Activated T-cell treated with anti-CD3 and anti-CD28 coated beads for 4 hours (primary cell): ENCODE measurements around the gene EPHB6.
A peak's percentile ranks its signal among the peaks of the same experiment; 100 is the strongest.

ENCODE experiments used
- DNase-seq: peaks from one replicate; pipeline ENCODE4 v3.0.0-alpha.2; 2020

Gene EPHB6, protein sequence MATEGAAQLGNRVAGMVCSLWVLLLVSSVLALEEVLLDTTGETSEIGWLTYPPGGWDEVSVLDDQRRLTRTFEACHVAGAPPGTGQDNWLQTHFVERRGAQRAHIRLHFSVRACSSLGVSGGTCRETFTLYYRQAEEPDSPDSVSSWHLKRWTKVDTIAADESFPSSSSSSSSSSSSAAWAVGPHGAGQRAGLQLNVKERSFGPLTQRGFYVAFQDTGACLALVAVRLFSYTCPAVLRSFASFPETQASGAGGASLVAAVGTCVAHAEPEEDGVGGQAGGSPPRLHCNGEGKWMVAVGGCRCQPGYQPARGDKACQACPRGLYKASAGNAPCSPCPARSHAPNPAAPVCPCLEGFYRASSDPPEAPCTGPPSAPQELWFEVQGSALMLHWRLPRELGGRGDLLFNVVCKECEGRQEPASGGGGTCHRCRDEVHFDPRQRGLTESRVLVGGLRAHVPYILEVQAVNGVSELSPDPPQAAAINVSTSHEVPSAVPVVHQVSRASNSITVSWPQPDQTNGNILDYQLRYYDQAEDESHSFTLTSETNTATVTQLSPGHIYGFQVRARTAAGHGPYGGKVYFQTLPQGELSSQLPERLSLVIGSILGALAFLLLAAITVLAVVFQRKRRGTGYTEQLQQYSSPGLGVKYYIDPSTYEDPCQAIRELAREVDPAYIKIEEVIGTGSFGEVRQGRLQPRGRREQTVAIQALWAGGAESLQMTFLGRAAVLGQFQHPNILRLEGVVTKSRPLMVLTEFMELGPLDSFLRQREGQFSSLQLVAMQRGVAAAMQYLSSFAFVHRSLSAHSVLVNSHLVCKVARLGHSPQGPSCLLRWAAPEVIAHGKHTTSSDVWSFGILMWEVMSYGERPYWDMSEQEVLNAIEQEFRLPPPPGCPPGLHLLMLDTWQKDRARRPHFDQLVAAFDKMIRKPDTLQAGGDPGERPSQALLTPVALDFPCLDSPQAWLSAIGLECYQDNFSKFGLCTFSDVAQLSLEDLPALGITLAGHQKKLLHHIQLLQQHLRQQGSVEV

DNA sequence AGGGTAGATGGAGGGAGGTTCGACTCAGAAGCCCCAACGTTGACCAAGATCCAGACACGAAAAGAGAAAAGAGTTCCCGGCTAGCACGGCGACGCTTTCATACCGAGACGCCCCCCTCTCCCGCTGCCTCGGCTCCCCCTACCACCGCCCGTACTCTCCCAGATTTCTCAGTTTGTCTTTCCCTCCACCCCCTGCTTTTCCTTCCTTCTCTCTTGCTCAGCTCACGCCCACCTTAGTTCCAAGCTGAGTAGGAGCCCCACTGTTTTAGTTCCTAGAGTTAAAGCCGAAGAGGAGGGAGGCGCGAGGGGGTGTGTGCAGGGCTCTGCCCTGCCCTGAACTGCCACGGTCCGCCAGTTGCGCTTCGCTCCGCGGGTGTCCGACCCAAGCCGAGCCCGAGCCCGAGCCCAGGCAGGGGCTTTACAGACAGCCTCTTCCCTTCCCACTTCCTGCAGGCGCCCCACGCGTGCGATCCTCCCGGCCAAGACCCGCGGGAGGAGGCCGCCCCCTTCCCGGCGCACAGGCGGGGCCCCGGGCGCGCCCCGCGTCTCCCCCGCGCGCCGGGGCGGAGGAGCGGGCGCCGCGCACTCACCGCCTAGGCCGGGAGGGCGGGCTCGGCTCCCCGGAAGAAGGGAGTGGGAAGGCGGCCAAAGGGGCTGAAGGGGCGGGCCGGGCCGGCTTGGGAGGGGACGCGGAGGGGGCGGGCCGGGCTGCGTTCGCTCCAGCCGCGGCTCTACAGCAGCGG, at the start of gene EPHB6:
EPHB6 (plus strand) TSS at position 705 of the 742 bp plus-strand sequence. CDS start 8,152 bp downstream, outside the sequence.
- DNase-seq = peak; percentile 28

DNA sequence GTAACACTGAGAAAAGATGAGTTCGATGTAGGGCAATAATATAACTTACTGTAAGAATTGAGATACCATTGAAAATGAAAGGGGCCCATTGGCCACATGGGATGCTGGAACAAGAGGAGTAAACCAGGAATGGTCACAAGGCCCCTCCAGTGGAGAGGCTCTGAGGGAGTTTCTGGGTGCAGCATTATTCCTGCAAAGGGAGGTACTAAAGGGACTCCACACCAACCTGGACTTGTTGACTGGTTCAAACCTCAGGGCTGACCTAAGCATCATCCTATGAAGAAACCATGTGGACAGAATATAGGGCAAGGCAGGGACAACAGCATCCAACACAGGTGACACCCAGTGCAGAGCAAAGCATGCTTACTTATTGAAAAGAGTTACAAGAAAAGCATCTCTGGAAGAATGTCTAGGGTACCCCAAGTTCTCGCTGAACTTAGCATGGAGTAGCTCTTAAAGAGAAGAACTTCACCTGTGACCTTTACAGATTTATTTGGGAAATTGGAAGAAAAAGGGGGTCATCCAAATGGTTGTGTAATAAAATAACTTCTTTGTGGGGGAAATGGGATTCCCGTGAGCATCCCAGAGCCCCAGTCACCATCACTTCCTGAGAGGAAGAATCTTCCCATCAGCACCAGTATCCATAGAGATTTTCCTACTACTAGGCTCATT, 49.4 kb upstream of the EPHB6 start:
- DNase-seq = no peak

DNA sequence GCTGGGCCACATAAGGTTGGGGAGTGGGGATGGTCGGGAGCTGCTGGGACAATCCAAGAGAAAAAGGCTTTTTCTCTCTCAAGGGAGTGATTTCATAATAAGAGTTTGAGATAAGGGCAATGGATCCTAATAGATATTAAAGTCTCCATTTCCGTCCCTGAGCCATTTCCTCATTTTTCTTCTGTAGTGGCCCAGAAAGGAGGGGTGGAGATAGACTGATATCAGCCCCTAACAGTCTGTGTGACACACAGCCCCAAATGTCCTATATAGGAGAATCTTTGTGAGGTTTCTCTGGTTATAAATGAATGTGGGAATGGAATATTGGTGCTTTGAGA, 48.9 kb upstream of the EPHB6 start:
- DNase-seq = no peak

DNA sequence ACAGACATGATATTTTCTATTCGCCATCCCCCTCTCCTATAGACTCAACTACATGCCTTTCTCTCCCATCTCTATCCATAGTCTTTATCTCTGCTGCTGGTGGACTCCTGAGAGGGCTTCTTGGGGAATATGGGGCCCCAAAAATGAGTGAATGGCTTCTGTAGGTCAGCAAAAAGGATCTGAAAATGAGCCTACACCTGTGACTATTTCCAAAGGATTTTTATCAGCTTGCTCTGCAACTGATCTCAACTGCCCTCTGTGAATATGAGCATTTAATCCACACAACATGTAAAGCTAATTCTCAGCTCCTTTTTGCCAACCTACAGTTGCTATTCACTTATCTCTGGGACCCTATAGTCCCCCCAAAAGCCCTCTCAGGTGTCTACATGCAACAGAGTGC, 47.9 kb upstream of the EPHB6 start:
- no peak for DNase-seq

DNA sequence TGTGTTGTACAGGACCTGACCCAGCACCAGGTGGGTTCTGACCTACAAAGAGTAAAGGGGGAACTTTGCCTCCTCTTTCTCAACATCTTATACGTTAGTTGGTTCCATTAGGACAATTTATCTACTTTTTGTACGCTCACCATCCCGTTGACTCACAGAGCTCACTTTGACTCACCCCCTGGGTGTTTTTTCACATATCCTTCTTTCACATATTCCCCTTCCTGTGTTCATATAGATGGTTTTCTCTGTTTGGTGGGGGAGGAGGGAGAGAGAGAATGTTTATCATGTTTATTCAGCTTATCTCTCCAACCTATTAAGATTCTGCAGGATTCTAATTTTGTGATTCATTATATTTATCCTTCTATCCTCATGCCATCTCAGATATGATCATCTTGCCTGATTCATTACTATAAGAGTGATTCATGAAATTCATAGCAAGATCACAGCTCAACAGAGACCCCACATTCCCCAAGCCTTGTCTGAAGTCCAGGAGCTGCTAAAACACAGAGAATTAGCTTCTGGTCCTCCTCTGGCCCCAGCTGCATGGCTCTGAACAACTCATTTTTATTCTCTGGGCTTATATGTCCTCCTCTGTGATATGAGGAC, 46.9 kb upstream of the EPHB6 start:
- no peak for DNase-seq

DNA sequence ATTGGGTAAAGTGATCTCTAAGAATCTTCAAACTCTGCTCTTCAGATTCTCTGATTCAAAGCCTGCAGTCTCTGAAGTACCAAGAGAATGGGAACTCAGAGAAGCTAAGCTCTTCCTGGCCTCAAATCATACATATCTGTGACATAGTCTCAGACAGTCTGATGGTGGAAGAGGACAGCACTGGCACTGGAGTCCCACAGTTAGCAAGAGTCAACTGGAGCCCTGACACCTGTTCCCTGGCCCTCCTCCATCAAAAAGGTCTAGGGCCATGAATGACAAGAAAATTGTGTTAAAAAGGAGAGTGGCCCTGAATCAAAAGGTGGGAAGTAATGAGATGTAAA, 46.4 kb upstream of the EPHB6 start:
- DNase-seq = no peak

DNA sequence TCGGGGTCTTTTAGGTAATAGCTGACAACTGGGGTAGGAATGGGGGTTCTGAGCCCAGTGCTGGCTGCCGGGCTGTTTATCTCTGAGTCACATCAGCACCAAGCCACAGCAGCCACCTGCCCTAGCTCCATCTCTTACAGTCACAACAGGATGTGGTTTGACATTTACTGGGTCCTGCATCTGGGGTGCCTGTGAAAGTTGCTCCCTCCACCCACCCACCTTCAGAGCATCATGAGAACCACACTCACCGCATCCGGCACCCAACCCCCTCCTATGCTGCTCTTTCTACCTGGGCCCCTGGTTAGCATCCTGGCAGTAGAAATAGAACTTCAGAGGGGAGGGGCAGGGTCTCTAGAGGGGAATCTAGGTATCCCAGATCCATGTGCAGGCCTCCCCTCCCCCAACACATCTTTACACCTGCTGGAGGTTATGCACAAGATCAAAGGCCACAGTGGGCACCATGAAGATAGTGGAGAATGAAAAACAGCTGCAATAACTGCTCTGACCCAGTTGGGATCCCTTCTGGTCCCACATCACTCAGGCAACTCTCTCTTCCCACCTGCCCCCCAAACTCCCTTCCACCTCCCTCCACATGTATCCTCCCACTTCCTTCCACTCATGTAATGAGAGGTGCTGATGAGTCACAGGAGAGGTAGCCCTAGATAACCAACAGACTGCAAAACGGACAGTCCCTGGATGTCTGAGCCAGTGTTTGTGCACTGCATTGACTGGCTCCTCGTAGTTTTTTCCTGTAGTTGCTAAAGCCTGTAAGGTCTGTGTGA, 45.9 kb upstream of the EPHB6 start:
- DNase-seq = peak; percentile 90

DNA sequence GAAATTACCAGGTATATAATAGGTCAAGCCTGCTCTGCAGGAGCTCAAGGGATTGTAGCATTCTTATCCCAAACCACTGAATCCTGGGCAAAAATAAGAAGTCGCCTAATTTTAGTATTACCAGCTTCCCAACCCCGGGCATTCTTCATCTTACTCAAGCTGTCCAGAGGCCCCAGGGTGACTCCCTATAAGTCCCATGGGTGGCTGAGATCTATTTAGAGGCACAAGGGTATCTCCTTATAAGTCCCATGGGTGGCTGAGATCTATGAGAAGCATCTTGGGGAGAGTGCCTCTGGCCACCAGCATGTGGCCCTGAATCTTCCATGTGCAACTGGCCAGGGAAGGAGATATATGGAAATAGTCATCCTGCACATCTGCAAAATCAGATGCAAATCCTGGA, 45.2 kb upstream of the EPHB6 start:
- DNase-seq = no peak

DNA sequence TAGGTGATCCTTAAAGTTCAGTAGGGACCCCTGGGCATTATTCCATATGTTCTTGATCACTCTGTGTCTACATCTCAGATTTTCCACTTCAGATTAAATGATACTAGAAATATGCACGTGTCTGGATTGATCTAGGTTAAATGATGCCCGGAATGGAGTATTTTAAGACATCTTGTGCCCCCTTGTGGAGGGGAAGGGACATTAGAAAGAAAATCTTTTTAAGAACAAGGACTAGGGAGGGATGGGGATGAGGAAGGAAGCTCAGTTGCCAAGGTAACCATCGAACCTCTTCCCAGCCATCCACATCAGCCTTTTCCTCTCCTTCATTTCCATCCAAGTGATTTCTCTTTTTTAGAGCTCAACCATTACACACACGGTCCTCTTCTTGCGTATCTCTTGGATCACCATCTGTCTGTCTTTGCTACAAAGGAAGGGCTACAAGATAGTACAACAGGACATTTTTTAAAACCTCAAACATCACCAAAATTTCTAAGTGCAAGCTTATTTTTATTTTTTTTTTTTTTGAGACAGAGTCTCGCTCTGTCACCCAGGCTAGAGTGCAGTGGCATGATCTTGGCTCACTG, 43.6 kb upstream of the EPHB6 start:
- DNase-seq = no peak

DNA sequence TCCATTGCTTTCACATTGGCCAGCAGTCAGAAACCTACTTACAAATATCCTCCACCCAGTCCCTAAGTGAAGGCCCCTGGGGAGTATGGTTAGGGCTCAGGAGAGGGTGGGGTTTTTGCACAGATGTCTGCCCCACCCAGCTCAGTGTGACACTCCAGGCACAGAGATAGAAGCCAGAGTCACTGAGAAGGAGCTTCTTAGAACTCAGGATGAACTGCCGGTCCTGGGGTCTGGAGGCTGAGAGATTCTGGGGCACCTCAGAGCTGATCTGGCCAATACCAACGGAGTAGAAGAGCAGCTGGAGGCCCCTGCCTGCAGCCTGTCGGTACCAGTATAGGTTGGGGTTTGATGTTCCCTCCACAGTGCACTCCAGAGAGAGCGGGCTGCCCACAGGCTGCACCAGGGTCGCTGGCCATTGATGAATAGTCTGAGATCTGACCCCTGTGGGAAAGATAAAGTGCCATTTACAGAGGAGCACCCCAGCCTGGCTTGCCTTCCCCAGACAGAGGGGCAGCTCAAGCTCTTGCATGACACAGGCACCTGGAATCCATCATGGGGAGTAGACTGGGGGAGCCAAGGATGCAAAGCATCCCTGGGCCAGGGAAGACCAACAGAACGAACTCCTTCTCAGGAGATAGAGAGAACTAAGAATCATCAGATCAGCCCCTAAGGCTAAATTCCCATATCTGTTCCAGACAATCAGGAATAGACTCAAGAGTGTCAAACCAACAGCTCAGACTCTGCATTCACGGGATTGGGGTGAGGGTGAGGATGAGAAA, 42.2 kb upstream of the EPHB6 start:
- no peak for DNase-seq

DNA sequence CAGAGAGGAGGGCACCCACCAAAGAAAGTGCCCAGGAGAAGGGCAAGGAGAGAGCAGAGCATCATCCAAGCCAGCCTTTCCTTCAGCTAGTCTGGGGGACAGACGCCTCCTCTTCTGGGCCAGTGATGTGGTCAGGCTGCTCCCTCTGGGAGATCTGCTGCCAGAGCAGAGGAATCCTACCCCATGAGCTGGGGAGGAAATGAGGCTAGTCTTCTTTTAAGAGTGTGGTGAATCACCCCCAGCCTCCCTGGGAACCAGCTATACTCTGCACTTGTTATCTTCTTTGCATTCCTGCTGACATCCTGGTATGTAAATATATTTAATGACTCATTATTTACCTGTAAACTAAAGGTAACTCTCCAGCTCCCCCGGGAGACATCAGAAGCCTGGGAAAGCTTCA, 41.6 kb upstream of the EPHB6 start:
- DNase-seq = no peak

DNA sequence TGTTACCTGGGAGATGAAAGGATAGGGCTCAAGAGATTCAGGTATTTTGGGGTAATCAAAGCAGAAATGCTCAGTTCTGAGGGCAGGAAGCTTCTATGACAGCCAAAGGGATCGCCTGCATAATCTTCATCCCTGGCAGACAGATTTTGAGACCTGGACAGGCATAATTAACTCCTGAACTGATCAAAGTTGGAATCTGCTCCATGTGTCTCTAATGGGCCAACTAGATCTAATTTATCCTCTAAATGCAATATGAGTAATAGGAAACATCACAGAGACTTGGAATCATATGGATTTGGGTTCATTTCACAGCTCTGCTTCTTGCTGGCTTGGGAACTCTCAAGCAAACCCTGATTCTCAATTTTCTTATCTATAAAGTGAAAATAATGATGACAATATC, 41.2 kb upstream of the EPHB6 start:
- no peak for DNase-seq

DNA sequence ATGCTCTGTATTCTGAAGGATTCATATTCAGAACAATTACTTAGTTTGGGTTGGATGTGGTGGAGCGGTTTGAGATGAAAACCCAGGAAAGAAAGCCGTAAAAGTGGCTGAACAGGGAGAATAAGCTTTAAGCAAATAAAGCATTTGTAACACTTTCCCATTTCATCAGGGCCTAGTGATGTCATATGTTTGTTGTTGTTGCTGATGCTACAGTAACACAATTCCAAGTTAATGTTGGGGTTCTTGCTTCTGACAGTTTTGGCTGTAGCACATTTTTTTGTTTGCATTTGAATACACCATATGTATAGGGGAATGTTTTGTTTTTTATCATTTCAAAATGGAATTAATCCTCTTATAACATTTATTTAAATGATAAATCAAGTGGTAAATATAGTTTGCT, 40.4 kb upstream of the EPHB6 start:
- DNase-seq = no peak

DNA sequence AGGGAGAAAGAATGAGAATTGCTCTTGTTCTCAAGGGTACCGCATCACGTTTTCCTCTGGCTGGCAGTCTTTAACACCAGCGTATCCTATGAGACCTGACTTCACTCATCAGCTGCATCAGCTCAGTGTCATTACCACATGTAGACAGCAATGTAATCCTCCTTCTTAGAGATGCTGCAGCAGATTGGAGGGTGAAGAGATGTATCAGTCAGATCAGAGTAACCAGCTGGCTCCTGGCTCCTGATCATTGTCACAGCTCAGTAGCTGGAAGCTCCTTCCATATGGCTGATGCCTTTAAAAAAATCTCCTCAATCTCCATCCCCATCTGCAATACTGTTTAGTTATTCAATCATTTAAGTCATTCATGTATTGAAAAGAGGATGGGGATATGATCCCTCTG, 39.7 kb upstream of the EPHB6 start:
- DNase-seq = no peak

DNA sequence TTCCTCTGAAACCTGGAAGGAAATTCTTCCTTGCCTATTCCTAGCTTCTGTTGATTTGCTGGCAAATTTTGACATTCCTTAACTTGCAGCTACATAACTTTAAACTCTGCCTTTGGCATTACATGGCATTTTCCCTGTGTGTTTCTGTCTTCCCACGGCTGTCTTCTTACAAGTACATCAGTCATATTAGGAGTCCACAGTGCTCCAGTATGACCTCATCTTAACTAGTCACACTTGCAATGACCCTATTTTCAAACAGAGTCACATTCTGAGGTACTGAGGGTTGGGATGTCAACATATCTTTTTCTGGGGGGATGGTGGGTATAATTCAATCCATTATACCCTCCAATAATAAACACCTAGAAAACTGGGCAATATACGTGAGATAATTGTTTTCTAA, 37.4 kb upstream of the EPHB6 start:
- no peak for DNase-seq

DNA sequence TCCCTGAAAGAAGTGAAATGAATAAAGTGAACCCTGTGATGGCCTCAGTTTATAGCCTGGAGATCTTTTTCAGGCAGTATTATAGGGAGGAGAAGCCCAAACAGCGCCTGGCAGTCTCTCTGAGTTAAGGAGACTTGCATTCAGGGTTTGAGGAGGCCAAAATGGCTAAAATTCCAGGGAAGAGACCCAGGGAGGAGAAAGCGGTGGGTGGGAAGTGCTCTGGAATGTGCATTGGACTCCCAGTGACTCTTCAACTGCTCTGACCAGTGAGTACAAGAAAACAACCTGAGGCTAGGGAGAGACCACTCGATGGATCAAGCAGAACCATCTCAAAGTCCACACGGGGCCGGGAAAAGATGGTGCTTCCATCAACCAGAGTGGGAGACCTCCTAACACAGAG, 35.3 kb upstream of the EPHB6 start:
- DNase-seq = no peak

DNA sequence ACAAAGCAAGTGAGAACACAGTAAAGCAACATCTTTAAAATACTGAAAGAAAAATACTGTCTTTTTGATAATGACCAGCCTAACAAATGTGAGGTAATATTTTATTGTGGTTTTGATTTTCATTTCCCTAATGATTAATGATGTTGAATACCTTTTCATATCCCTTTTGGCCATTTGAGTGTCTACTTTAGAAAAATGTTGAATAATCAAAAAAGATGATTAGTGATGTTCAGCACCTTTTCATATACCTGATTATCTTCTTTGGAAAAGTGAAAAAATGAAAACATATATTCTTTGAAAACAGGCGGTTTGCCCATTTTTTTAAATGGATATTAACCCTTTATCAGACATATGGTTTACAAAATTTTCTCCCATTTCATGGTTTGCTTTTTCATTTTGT, 32.2 kb upstream of the EPHB6 start:
- DNase-seq = no peak

DNA sequence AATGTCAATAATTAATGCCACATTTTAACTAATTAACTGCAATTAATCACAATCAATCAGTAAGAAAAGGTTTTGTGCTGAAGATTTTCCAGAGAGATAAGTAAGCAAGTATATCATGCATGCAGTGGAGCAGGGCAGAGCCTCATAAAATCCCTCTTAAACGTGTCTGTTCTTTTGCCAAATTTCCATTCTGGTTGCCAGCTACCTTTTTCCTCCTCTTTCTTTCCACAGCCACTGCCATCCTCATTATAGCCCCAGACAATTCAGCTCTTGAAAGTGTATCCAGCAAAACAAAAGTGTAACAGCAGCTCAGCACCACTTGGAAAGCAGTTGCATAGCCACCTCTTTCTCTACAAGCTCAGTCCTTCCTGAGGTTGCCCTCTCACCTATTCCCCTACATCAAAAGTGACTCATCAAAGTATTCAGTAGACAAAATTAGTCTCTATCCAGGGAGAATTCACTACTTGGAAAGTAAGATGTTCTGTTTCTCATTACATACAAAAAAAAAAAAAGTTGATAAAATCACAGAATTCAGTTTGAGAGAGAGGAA, 26.9 kb upstream of the EPHB6 start:
- DNase-seq = no peak

DNA sequence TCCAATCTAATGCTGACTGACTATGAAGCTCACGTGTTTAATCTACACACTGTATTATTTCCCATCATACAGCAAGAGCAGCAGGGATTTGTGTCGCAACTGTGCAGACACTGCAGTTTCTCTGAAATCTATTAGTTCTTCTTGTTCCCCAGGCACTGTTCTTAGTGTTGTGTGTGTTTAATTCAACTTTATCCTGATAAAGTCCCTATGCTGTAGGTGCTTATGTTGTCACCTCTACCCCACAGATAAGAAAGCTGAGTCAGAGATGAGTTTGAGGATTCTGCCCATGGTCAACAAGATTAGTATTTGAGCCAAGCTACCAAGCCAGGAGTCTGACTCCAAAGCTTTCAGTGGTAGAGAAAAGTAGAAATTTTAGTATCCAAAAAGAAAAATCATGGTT, 22.5 kb upstream of the EPHB6 start:
- no peak for DNase-seq
